GM18867 (cell line): ENCODE measurements around the gene DEGS2.

Source experiments
- ATAC-seq: cut with Tn5 transposase; IDR thresholded peaks from one replicate; pipeline ENCODE4 v1.9.1; 2021; ENCODE audit warnings: mild to moderate bottlenecking, moderate library complexity; ENCODE audit not compliant: unreplicated experiment

The DEGS2 gene

GRCh38 chr14:100134586-100134985 is 24.9 kb downstream of the DEGS2 start:
- ATAC-seq: no peak

DNA sequence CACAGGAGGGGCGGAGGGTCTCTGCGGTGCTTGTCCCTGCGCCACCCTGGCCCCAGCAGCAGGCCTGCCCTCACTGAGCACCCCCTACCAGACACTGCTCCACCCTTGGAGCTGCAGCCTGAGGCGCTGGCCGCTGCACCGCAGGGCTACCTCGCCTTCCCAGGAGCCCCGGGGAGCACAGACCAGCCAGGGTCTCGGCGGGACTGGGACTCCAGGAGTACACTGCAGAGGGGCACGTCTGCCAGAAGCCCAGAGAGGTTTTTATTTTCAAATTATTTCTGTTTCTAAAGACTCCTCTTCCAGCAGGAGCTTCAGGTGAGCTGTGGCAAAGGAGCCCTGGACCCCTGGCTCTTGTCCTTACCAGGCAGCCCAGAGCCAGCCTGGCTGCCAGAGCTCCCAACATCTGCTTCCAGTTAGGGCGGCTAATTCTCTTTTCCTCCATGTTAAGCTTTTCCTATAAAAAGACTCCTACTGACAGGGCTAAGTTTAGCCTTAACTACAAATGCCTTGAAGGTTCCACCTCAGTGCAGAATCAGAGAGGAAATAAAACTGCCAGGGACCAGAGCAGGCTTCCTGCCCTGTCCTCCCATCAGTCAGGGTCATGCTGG is 26.4 kb downstream of the DEGS2 start:
- no peak for ATAC-seq

DNA sequence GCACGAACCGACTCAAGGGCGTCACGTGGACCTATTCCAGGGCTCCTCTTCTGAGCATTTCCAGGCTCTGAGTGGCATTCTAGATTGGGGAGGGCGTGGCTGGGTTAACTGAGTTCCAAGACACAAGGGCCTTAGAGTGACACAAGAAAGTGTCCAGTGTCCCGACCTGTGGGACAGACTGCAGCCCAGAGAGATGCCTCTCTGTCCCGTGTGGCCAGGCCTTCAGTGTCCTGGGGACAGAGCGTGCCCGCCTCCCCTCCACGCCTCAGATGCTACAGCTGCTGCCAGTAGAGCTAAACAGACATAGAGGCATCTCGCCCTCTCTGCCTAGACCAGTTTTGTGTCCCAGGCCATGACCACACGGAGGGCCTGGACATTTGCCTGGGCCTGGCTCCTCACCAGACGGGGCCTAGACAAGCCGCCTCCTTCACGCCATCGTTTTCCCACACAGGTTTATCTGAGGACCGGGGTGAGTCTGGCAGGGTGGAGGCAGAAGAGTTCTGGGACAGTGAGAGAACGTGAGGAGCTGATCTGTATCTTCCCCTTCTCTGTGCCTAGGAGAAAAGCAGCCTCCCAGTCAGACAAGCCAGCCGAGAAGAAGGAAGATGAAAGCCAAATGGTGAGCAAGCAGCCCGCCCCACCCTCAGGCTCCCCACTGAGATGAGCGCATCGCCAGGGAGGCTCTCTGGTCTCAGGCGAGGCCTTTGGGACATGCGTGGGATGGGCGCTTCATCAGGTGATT is 27.1 kb downstream of the DEGS2 start:
- no peak for ATAC-seq

DNA sequence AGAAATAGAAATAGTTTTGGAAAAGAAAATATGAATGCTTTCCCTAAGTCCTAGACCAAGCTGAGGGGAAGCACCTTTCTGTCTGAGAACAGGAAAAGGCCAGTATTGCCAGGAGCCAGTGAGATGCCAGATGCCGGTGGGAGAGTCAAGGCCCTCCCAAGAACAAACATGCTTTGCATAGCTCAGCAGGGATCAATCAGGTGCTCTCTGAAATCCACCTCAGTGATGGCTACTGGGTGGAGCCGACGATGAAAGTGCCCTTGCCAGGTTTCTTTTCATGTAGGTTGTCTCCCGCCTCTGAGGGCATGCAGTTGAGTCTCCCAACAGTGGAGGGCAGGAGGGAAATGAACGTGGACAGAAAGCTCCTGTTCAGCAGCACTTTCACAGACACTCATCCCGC is 28.3 kb downstream of the DEGS2 start:
- ATAC-seq: no peak

DNA sequence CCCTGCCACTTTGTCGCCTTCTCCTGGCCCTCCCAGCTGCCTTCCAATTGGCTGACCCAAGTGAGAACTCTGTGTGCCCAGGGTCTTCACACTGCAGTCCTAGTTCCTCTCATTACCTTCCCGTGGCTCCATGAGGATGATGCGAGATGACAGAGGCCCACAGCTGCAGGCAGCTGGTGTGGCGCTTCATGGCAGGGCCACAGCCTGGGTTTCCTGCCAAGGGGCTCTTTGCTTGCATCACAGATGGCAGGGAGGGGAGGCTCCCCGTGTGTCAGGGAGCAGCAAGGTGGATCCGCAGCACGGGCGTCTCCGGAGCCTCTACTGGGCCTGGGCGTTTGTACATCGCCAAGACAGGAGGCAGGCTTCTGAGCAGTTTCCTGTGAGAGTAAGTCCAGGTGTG is 28.9 kb downstream of the DEGS2 start:
- no peak for ATAC-seq

DNA sequence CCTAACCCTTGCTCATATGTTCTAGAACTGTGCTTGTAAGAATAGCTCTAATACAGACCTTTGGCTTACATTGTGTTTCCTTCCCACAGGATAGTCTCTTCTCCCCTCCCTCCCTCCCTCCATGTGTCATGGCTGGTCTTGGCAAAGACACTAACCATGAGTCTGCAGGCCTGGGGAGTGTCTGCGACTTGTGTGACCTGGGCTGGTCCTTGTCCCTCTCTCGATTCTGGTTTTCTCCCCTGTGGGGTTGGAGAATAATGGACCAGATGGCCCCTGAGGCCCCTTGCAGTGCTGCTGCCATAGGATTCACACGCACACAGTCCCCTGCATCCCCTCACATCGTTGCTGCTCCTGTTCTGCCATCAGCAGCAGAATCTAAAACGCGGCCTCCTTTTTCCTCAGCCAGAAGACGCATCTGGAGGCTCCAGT is 30.3 kb downstream of the DEGS2 start:
- ATAC-seq: no peak

DNA sequence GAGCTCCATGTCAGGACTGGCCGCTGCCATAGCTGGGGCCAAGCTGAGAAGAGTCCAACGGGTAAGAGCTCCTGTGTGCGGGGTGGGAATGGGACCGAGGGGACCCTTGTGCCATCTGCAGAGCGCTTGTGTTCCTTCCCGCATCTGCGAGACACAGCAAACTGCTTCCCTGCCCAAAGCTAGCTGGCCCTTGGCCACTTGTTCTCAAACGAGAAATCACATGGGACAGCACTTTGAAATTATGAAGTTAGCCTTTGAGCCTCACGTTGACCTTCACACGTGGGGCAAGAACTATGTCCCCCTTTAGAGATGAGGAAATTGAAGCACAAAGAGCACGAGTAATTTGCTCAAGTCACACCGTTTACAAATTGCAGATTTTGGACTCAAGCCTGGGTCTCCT is 30.8 kb downstream of the DEGS2 start:
- ATAC-seq: no peak

DNA sequence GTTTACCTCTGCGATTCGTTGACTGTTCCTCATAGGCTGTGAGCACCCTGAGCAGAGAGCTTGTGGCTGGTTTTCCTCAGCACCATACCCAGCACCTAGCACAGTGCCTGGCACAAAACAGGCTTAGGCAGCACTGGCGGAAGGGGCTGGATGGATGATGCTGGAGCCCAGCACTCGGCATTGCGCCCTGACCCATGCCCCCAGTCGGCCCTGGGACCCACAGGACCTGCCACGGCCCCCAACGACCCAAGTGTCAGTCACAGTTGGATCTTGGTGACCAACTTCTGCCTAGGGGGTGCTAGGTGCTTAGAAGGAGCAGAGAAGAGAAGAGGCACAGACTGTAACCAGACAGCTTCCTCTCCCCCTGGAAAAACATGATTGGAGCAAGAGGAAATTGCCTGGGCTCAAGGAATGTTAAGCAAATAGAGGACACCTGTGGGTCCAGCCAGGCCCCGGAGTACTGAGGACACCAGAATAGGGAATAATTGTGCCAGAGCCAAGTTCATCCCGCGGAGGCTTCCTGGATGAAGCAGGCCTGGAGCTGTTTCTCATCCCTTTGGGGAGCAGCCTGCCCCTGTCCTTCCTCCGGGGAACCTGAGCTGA is 31.5 kb downstream of the DEGS2 start:
- ATAC-seq: no peak

- no peak for ATAC-seq
Observed at GRCh38 chr14:100126401-100126800, 33.0 kb downstream of the DEGS2 start.

DNA sequence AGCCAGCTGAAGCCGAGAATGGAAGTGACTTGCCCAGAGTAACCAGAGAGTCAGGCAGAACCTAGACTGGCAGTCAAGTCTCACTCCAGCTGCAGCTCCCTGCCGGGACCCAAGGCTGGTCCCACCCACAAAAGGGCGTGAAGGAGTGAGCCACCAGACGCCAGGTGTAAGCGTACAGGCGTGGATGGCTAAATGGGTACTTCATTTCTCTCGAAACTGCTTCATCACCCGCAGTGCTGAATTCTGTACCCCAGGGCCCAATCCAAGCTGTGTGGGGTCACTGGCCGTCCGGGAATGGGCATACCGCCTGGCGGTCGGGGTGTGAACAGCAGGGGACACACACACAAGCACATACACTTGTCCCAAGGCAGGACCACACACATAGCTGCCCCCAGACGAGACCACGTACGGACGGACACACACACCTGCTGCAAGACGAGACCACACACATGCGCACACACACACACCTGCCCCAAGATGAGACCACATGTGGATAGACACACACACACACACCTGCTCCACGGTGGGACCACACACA is 34.8 kb downstream of the DEGS2 start:
- ATAC-seq: no peak

DNA sequence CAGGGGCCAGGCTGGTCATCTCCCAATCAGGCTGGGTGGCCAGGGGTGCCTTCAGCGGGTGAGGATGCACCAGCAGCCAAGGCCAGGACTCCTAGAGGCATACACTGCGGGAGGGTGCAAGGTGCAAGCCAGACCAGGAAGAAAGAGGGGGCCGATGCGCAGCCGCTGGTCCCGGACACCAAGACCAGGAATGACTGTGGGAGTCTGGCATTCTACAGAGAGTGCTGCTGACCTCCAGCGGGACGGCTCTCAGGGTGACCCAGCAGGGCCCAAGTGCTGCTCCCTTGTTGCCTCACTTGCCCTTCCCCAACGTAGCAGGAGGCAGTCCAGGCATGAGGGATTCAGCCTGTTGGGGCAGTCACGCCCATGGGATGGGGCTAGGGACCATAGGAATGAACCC is 35.8 kb downstream of the DEGS2 start:
- no peak for ATAC-seq

DNA sequence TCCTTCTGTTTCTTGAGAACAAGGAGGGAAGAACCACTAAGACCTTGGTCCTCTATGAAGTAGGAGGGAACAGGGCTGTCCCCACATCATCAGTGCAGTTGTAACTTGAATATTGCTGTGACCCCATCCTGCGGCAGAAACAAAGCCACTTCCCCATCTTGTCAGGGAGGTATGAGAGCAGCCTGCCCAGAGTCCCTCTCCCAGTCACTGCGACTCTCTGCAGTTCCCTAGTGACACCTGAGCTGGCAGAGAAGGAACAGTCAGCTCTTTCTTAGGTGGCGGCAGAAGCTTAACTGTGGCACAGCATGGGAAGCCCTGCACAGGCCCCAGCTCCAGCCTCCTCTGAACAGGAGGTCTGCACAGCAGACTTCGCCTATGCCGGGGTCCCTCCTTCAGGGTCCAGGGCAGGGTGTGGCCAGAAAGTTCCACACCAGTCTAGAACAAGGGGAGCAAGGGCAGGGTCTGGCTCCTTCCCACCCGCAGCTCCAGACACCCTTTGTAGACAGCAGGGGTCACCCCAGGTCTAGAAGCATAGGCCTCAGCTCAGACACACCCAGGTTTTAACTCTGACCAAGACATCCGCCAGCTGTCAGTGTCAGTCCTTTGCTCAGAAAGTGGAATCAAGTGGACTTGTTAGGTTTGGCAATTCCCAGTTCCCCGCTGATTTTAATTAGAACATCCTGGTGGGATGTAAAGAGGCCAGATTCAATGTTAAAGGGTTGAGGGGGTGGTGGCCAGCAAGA is 36.8 kb downstream of the DEGS2 start:
- ATAC-seq: no peak

DNA sequence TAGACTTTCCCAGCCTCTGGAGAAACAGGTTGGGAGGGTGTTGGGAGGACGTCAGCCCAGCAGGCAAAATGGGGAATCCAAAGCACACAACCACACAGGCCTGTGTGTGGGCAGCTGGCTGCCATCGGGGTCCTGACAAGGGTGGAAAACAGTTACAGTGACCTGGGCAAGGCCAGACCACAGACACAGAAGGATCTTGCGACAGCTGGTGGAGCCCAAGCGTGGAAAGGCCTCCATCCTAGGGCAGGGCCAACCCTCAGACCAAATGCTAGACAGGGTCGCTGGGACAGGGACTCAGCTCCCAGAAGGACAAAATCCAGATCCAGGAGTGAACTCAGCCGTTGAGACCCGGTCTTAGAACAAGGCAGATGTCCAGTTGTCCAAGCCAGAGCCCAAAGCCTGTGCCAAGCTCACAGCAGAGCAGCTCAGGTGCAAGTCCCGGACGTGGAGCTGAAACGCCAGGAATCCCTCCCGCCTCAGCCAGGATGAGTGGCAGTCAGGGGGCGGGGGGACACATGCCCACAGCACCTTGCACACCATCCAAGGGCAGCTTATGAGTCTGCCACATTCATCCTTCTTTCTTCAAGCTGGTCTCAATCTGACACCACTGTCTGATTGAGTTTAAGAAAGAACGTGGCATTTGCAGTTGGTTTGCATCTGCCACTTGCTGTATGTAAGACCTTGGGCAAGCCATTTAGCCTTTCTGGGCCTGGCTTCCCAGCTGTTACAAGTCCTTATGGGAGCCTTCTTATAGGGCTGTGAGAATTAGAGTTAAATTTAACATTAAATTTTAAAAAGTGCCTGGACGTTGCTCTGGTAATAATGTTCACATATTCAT is 37.6 kb downstream of the DEGS2 start:
- ATAC-seq: no peak

DNA sequence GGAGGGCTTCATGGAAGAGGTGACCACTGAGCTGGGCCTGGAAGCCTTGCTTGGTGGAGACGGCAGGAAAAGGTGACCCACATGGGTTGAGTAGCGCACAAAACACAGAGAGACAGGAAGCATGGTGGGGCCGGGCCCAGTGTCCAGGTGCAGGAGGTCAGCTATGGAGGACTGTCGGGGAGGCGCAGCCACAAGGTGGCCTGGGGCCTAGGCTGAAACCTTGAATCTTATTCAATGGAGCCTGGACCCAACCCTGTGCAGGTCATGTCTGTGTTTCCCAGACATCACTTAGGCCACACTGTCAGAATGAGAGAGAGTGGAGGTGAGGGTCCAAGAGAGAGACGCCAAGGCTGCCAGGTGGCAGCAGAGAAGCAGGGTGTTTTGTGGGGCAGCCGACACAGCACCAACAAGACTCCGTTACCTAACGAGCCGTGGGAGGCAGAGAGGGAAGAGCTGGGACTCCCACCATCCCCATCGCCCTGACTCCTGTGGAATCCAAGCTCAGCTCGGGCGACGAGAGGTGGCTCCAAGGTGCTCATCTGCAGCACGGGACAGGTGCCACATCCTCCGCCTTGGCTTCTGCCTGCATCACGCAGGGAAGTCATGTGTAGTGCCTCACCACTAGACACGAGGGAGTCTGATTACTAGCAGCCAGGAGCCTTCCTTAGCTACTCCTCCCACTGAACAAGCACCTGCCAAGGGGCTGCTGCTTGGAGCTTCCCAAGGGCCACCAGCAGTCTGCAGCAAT is 38.7 kb downstream of the DEGS2 start:
- ATAC-seq: no peak

- no peak for ATAC-seq
Observed at GRCh38 chr14:100119251-100119650, 40.2 kb downstream of the DEGS2 start.

- no peak for ATAC-seq
Observed at GRCh38 chr14:100118396-100119011, 40.9 kb downstream of the DEGS2 start.

DNA sequence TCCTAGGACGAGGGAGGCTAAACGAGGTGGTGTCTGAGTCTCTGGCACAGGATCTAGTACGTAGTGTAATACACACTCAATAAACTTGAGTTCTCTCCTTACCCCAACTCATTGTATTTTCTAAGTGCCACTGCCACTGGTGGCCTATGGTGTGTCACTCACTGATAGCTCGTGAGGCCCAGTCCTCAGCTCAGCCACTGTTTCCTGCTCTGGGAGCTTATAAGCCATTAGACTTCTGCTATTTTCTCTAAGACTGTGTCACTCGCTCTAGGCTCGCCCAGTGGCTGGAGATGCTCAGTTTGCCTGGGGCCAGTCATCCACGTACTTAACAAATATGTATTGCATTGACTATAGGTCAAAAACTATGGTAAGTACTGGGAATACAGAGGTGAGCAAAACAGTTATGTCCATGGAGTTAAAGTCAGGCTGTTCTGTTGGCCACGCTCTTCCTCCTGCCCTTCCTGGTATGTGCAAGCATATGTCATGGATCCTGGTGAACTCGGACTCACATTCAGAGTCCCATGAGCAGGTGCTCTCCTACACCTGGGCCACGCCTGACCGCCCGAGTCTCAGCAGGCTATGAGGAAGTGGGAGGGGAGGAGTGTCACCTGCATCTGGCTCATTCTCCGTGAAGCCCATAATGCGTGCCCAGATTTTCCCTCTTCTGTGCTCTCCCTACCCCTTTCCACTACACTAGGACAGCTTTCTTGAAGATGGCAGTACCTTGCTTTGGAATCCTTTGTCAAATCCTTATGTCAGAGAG is 41.6 kb downstream of the DEGS2 start:
- ATAC-seq: no peak

DNA sequence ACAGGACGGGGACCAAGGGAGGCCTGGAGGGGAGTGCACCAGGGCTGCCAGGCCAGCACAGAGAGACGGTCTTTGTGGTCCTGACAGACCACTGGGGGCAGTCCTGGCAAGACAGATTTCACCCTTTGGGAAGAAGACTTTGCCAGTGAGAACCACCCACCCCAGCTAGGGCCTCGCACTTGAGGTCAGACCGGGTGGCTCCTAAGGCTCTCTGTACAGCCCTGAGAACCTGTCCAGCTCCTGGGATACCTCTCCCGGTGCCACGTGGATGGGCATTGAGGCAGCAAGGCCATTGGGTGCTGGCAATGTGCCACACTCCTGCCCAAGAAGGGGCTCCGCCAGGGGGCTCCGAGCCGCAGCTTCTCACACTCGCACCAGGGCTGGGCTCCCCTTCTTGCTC is 42.4 kb downstream of the DEGS2 start:
- no peak for ATAC-seq

DNA sequence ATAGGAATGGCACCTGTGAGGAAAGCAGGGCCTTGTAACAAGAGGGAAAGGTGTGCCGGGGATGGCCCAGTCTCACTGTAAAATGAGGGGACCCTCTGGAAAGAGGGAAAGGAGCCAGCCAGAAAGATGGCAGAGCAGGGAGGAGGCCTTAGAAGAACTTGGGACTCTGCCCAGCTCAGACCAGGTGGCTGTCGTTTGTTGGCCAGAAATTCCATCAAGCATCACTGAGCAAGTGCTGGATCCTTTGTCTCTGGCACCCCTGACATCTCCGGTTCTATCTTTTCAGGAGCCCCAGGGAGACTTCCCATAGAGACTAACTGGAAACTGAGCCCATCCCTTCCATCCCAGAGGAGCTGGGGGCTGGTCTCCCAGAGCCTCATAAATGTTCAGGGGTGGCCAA is 43.3 kb downstream of the DEGS2 start:
- no peak for ATAC-seq
